IMR-90 (cell line): Measurements from ENCODE around the gene CCP110. TPM values are rescaled to one million over a fixed set of nuclear protein-coding genes. Genes with fewer than 3 reads are reported as not detected.

Experiments
- ATAC-seq: fragments of 200-7000 bp; cut with Tn5 transposase; 2 replicates; pipeline ENCODE4 v1.9.1; 2020; ENCODE audit warnings: low read depth, mild to moderate bottlenecking, moderate library complexity
- BruUV-seq: library from RNA; stranded (reverse); fragments of 400-500 nt; replicated peaks from 2 replicates; lab custom pipeline; 2021; lab: Mats Ljungman, UMichigan
- CTCF ChIA-PET: fragments of 300-600 bp; formaldehyde crosslinking; extraction: SDS; loops from one replicate; lab custom pipeline; 2021; ENCODE audit warnings: antibody characterized with exemption; lab: Yijun Ruan, JAX
- POLR2A ChIA-PET: fragments of 300-600 bp; sonication (Branson Sonifier 250); formaldehyde crosslinking; loops from one replicate; lab custom pipeline; 2022; ENCODE audit warnings: antibody characterized with exemption; ENCODE audit not compliant: unreplicated experiment; lab: Charles Lee
- DNase-seq: peaks from one replicate; pipeline ENCODE4 v3.0.0; 2013
- H2AFZ ChIP-seq: replicated peaks from 2 replicates; pipeline ENCODE3; 2013; ENCODE audit warnings: low read length, mild to moderate bottlenecking; ENCODE audit not compliant: poor library complexity
- H2AK5ac ChIP-seq: 2 replicates; pipeline ENCODE4 v1.6.1; 2013; ENCODE audit warnings: low read depth, low read length, inconsistent platforms
- H2AK9ac ChIP-seq: replicated peaks from 2 replicates; pipeline ENCODE3; 2013; ENCODE audit warnings: mild to moderate bottlenecking, low read depth, low read length, moderate library complexity; ENCODE audit not compliant: poor library complexity
- H2BK120ac ChIP-seq: 2 replicates; pipeline ENCODE4 v1.6.1; 2013; ENCODE audit warnings: low read depth, low read length, inconsistent platforms
- H2BK15ac ChIP-seq: 3 replicates; pipeline ENCODE4 v1.6.1; 2013; ENCODE audit warnings: low read depth, low read length, inconsistent platforms
- H2BK20ac ChIP-seq: 2 replicates; pipeline ENCODE4 v1.6.1; 2013; ENCODE audit warnings: low read depth, mild to moderate bottlenecking, inconsistent platforms, low read length, moderate library complexity
- H2BK5ac ChIP-seq: 2 replicates; pipeline ENCODE4 v1.6.1; 2013; ENCODE audit warnings: mild to moderate bottlenecking, low read depth, low read length, inconsistent platforms; ENCODE audit not compliant: poor library complexity, severe bottlenecking
- H3K14ac ChIP-seq: replicated peaks from 2 replicates; pipeline ENCODE4 v1.6.1; 2013; ENCODE audit warnings: low read depth, low read length, inconsistent platforms
- H3K18ac ChIP-seq: 2 replicates; pipeline ENCODE4 v1.6.1; 2013; ENCODE audit warnings: low read depth, low read length, control low read depth
- H3K23ac ChIP-seq: 2 replicates; pipeline ENCODE4 v1.6.1; 2013; ENCODE audit warnings: low read depth, low read length, inconsistent platforms
- H3K27ac ChIP-seq: 2 replicates; pipeline ENCODE4 v1.5.1; 2013; ENCODE audit warnings: mild to moderate bottlenecking, control low read depth, low read length; ENCODE audit not compliant: insufficient read depth
- H3K27me3 ChIP-seq: 2 replicates; pipeline ENCODE4 v1.6.1; 2013; ENCODE audit warnings: low read length; ENCODE audit not compliant: control insufficient read depth, insufficient read depth
- H3K36me3 ChIP-seq: 2 replicates; pipeline ENCODE4 v1.6.1; 2013; ENCODE audit warnings: low read length, mixed read lengths; ENCODE audit not compliant: control insufficient read depth, insufficient read depth
- H3K4ac ChIP-seq: 2 replicates; pipeline ENCODE4 v1.6.1; 2013; ENCODE audit warnings: low read depth, low read length, inconsistent platforms
- H3K4me1 ChIP-seq: 2 replicates; pipeline ENCODE4 v1.6.1; 2013; ENCODE audit warnings: low read length, mixed read lengths; ENCODE audit not compliant: control insufficient read depth, insufficient read depth
- H3K4me2 ChIP-seq: 2 replicates; pipeline ENCODE4 v1.6.1; 2013; ENCODE audit warnings: low read depth, mild to moderate bottlenecking, control low read depth, low read length, moderate library complexity
- H3K4me3 ChIP-seq: 2 replicates; pipeline ENCODE4 v1.5.1; 2013; ENCODE audit warnings: low read depth, mild to moderate bottlenecking, control low read depth, low read length, moderate library complexity; ENCODE audit not compliant: insufficient read depth
- H3K56ac ChIP-seq: 2 replicates; pipeline ENCODE4 v1.6.1; 2013; ENCODE audit warnings: low read length, inconsistent platforms; ENCODE audit not compliant: insufficient read depth; ENCODE audit errors: extremely low read depth
- H3K79me1 ChIP-seq, 2 experiments: 2 replicates each; pipeline ENCODE4 v1.6.1; 2013; ENCODE audit warnings: low read length in 2 of 2, inconsistent platforms in 1 of 2, low read depth in 1 of 2
- H3K9ac ChIP-seq: 2 replicates; pipeline ENCODE4 v1.6.1; 2013; ENCODE audit warnings: low read depth, low read length, control low read depth
- H3K9me1 ChIP-seq: 2 replicates; pipeline ENCODE4 v1.6.1; 2013; ENCODE audit warnings: low read length, inconsistent platforms; ENCODE audit not compliant: insufficient read depth
- H3K9me3 ChIP-seq: 2 replicates; pipeline ENCODE4 v1.6.1; 2013; ENCODE audit warnings: low read length; ENCODE audit not compliant: control insufficient read depth, insufficient read depth
- H4K20me1 ChIP-seq: 2 replicates; pipeline ENCODE4 v1.6.1; 2013; ENCODE audit warnings: low read length, inconsistent platforms; ENCODE audit not compliant: insufficient read depth
- H4K5ac ChIP-seq: 2 replicates; pipeline ENCODE4 v1.6.1; 2013; ENCODE audit warnings: mild to moderate bottlenecking, low read depth, low read length, control low read depth
- H4K8ac ChIP-seq, 2 experiments: 2 replicates each; pipeline ENCODE4 v1.6.1; 2013; ENCODE audit warnings: low read depth in 2 of 2, low read length in 2 of 2, control low read depth in 1 of 2, inconsistent platforms in 1 of 2
- H4K91ac ChIP-seq: 2 replicates; pipeline ENCODE4 v1.6.1; 2013; ENCODE audit warnings: low read depth, low read length, inconsistent platforms; ENCODE audit not compliant: insufficient read depth
- BHLHE40 ChIP-seq: fragments of 150-350 bp; IDR thresholded peaks from 2 replicates; pipeline ENCODE4 v1.6.1; 2016; ENCODE audit warnings: mild to moderate bottlenecking, low read depth, low read length
- CEBPB ChIP-seq: IDR thresholded peaks from 2 replicates; pipeline ENCODE4 v1.6.1; 2012; ENCODE audit warnings: low read depth, low read length, improper control_type of control experiment
- CHD1 ChIP-seq: IDR thresholded peaks from 2 replicates; pipeline ENCODE4 v1.6.1; 2012; ENCODE audit warnings: low read depth, low read length, improper control_type of control experiment
- FOS ChIP-seq: fragments of 150-350 bp; IDR thresholded peaks from 2 replicates; pipeline ENCODE4 v1.6.1; 2016; ENCODE audit warnings: low read depth, low read length
- MAFK ChIP-seq: IDR thresholded peaks from 2 replicates; pipeline ENCODE4 v1.6.1; 2012; ENCODE audit warnings: low read depth, low read length, improper control_type of control experiment
- MAZ ChIP-seq: IDR thresholded peaks from 2 replicates; pipeline ENCODE4 v1.6.1; 2012; ENCODE audit warnings: low read depth, mild to moderate bottlenecking, low read length, improper control_type of control experiment, moderate library complexity, borderline replicate concordance
- MXI1 ChIP-seq: IDR thresholded peaks from 2 replicates; pipeline ENCODE4 v1.6.1; 2012; ENCODE audit warnings: low read depth, mild to moderate bottlenecking, low read length, moderate library complexity, borderline replicate concordance
- NFE2L2 ChIP-seq: fragments of 150-350 bp; IDR thresholded peaks from 2 replicates; pipeline ENCODE4 v1.6.1; 2016; ENCODE audit warnings: low read depth, mild to moderate bottlenecking, low read length
- POLR2A ChIP-seq: IDR thresholded peaks from 2 replicates; pipeline ENCODE4 v1.6.1; 2012; ENCODE audit warnings: mild to moderate bottlenecking, low read depth, low read length
- RAD21 ChIP-seq: IDR thresholded peaks from 2 replicates; pipeline ENCODE4 v1.6.1; 2012; ENCODE audit warnings: low read length, improper control_type of control experiment
- RCOR1 ChIP-seq: IDR thresholded peaks from 2 replicates; pipeline ENCODE4 v1.6.1; 2012; ENCODE audit warnings: mild to moderate bottlenecking, low read length, improper control_type of control experiment; ENCODE audit not compliant: insufficient replicate concordance
- RFX5 ChIP-seq: IDR thresholded peaks from 2 replicates; pipeline ENCODE4 v1.8.0; 2012; ENCODE audit warnings: low read depth, mild to moderate bottlenecking, low read length, moderate library complexity
- SMC3 ChIP-seq: fragments of 150-350 bp; IDR thresholded peaks from 2 replicates; pipeline ENCODE4 v1.6.1; 2016; ENCODE audit warnings: low read depth, mild to moderate bottlenecking, antibody characterized with exemption, low read length, moderate library complexity
- WGBS, 2 experiments: methylation state at CpG; one replicate each; pipeline versions ENCODE4 v1.1.5 to v1.1.7; 2013; ENCODE audit warnings: missing lambda C conversion rate in 2 of 2; ENCODE audit not compliant: insufficient read length in 1 of 2; ENCODE audit errors: extremely low coverage in 2 of 2; 5-methylcytosine and 5-hydroxymethylcytosine counted together
- dilution Hi-C: fragments of 300-500 bp; cut with HindIII; formaldehyde crosslinking; loops from one replicate; pipeline ENCODE4 v1.14.3; 2018; ENCODE audit warnings: low sequenced_read_pairs; ENCODE audit not compliant: unreplicated experiment
- in situ Hi-C: fragments of 300-500 bp; cut with MboI; formaldehyde crosslinking; loops from 3 replicates; pipeline ENCODE4 v1.14.3; 2019; ENCODE audit warnings: low sequenced_read_pairs, inconsistent platforms, mixed read lengths
- intact Hi-C: fragments of 100-400 bp; cut with micrococcal nuclease; formaldehyde crosslinking; loops from 2 replicates; pipeline ENCODE4 v1.10.0; 2022
- polyA plus RNA-seq, 3 experiments: library from polyadenylated mRNA; depleted of rRNA; stranded (reverse); fragments of >200 nt; gene quantifications; 2 replicates each; pipeline ENCODE4 v1.2.3, GENCODE V29; 2012; ENCODE audit warnings: low replicate concordance in 1 of 3
- total RNA-seq: library from RNA; depleted of rRNA; stranded (reverse); fragments of >200 nt; gene quantifications from 2 replicates; pipeline ENCODE4 v1.2.3, GENCODE V29; 2012
- TF ChIP-seq, protein P1 (sequence below): fragments of 150-350 bp; IDR thresholded peaks from 2 replicates; pipeline ENCODE4 v1.6.1; 2017; ENCODE audit warnings: mild to moderate bottlenecking, antibody characterized with exemption, low read length, low read depth
- TF ChIP-seq, protein P2 (sequence below): fragments of 150-350 bp; IDR thresholded peaks from 2 replicates; pipeline ENCODE4 v1.6.1; 2016; ENCODE audit warnings: low read depth, mild to moderate bottlenecking, low read length, moderate library complexity, borderline replicate concordance
- TF ChIP-seq, protein P3 (sequence below): conservative IDR thresholded peaks from 2 replicates; pipeline ENCODE4 v1.5.1; 2012; ENCODE audit warnings: mild to moderate bottlenecking, low read depth, low read length, improper control_type of control experiment

CCP110 gene
- total and polyA plus RNA-seq, 2 of the 4 experiments (the other 2 are of a cell fraction), result 4.7 to 7.7 TPM

DNA sequence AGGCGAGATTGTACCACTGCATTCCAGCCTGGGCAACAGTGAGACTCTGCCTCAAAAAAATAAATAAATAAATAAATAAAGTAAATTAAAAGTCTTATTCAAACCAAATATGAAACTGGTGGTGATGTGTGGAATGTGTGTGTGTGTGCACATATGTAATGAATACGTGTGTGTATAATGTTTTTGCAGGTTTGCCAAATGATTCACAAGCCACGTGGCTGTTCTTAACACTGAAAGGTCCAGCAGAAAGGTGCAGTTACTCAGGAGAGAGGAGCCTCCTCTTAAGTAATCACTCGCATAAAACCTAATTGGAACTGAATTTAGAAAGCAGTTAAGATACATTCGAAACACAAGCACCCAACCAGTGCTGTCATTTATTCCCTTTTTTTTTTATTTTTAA, 24.7 kb upstream of the CCP110 start:
- Histone ChIP-seq H3K9ac (no peak overlapping the region), H2BK5ac (no peak overlapping the region), H3K4ac (no peak overlapping the region), H3K9me3 (no peaks in the 10 kb centered on the region), H4K91ac (no peak overlapping the region), H3K4me2 (no peak overlapping the region), H3K18ac (no peak overlapping the region), H3K23ac (no peak overlapping the region), H3K27ac (no peak overlapping the region), H3K79me1 (no peaks in the 10 kb centered on the region), H3K27me3 (no peaks in the 10 kb centered on the region), H3K56ac (no peak overlapping the region), H4K8ac (no peak overlapping the region), H2BK120ac (no peak overlapping the region), H3K9me1 (no peaks in the 10 kb centered on the region), H2AK9ac (no peak overlapping the region), H3K36me3 (peaks cover 25% of the 10 kb centered on the region), H2AFZ (no peak overlapping the region), H4K20me1 (no peaks in the 10 kb centered on the region), H2AK5ac (no peak overlapping the region), H3K14ac (no peak overlapping the region), H2BK15ac (no peak overlapping the region), H3K4me1 (no peaks in the 10 kb centered on the region), H3K4me3 (no peak overlapping the region), H2BK20ac (no peak overlapping the region), H4K5ac (no peak overlapping the region)
- in situ Hi-C loops (no loop called here), intact Hi-C loops (no loop called here), dilution Hi-C loops (no loop called here)
- no peak for ATAC-seq
- WGBS, 2 experiments, result no CpG with 5 or more reads among the region's 5 CpGs
- no TSS peak for BruUV-seq
- POLR2A ChIA-PET, result no interaction called here
- CTCF ChIA-PET, result interaction anchor here (0.6 kb wide), 1 partner anchor 19 kb away, joined by 3 read pairs; no protein-coding TSS in a partner anchor
- TF ChIP-seq RFX5, result no peak
- TF ChIP-seq RCOR1, result no peak
- TF ChIP-seq MXI1, result no peak
- TF ChIP-seq RAD21, result no peak
- TF ChIP-seq POLR2A, result no peak
- no peak for TF ChIP-seq NFE2L2
- TF ChIP-seq MAZ, result no peak
- TF ChIP-seq, protein P1, sequence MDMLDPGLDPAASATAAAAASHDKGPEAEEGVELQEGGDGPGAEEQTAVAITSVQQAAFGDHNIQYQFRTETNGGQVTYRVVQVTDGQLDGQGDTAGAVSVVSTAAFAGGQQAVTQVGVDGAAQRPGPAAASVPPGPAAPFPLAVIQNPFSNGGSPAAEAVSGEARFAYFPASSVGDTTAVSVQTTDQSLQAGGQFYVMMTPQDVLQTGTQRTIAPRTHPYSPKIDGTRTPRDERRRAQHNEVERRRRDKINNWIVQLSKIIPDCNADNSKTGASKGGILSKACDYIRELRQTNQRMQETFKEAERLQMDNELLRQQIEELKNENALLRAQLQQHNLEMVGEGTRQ, result no peak
- TF ChIP-seq, protein P2, sequence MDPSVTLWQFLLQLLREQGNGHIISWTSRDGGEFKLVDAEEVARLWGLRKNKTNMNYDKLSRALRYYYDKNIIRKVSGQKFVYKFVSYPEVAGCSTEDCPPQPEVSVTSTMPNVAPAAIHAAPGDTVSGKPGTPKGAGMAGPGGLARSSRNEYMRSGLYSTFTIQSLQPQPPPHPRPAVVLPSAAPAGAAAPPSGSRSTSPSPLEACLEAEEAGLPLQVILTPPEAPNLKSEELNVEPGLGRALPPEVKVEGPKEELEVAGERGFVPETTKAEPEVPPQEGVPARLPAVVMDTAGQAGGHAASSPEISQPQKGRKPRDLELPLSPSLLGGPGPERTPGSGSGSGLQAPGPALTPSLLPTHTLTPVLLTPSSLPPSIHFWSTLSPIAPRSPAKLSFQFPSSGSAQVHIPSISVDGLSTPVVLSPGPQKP, result no peak
- TF ChIP-seq, protein P3, sequence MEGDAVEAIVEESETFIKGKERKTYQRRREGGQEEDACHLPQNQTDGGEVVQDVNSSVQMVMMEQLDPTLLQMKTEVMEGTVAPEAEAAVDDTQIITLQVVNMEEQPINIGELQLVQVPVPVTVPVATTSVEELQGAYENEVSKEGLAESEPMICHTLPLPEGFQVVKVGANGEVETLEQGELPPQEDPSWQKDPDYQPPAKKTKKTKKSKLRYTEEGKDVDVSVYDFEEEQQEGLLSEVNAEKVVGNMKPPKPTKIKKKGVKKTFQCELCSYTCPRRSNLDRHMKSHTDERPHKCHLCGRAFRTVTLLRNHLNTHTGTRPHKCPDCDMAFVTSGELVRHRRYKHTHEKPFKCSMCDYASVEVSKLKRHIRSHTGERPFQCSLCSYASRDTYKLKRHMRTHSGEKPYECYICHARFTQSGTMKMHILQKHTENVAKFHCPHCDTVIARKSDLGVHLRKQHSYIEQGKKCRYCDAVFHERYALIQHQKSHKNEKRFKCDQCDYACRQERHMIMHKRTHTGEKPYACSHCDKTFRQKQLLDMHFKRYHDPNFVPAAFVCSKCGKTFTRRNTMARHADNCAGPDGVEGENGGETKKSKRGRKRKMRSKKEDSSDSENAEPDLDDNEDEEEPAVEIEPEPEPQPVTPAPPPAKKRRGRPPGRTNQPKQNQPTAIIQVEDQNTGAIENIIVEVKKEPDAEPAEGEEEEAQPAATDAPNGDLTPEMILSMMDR, result no peak
- no peak for TF ChIP-seq BHLHE40
- no peak for TF ChIP-seq MAFK
- TF ChIP-seq CHD1, result no peak
- no peak for TF ChIP-seq FOS
- TF ChIP-seq SMC3, result no peak
- no peak for TF ChIP-seq CEBPB
- no peak for DNase-seq
